Spleen (tissue), 7 donors: ENCODE measurements around the gene PANX2.
A peak's percentile ranks its signal among the peaks of the same experiment; 100 is the strongest.

Experiments
- POLR2A ChIP-seq, 3 donors: fragments of 450-650 bp; IDR thresholded peaks; one replicate each; pipeline ENCODE4 v1.5.1; 2017; ENCODE audit warnings: antibody characterized with exemption in 3 of 3, mild to moderate bottlenecking in 1 of 3
- POLR2AphosphoS5 ChIP-seq, 3 donors: sonication (generic); formaldehyde crosslinking; IDR thresholded peaks; one replicate each; pipeline ENCODE4 v1.5.1; 2017; ENCODE audit warnings: antibody characterized with exemption in 3 of 3
- TF ChIP-seq, protein P1 (sequence below), 11 experiments: fragments of 200-600 bp in 7 of 11; fragments of 450-650 bp in 4 of 11; sonication (generic) in 4 of 11; IDR thresholded peaks in 8 of 11; conservative IDR thresholded peaks in 3 of 11; 1 replicate in 7 of 11; 2 replicates in 4 of 11; pipeline versions ENCODE4 v1.4.0 to v1.8.0; 2016 to 2021; ENCODE audit warnings: antibody characterized with exemption in 11 of 11, inconsistent platforms in 4 of 11, mild to moderate bottlenecking in 1 of 11
- donor health status: DM: no; HTN: no; CAD: no; lungs with moderate emphysema.
- donor health status: DM: no; HTN: no; CAD: no.
- donor health status: DM: no; HTN: no; CAD: no.

DNA sequence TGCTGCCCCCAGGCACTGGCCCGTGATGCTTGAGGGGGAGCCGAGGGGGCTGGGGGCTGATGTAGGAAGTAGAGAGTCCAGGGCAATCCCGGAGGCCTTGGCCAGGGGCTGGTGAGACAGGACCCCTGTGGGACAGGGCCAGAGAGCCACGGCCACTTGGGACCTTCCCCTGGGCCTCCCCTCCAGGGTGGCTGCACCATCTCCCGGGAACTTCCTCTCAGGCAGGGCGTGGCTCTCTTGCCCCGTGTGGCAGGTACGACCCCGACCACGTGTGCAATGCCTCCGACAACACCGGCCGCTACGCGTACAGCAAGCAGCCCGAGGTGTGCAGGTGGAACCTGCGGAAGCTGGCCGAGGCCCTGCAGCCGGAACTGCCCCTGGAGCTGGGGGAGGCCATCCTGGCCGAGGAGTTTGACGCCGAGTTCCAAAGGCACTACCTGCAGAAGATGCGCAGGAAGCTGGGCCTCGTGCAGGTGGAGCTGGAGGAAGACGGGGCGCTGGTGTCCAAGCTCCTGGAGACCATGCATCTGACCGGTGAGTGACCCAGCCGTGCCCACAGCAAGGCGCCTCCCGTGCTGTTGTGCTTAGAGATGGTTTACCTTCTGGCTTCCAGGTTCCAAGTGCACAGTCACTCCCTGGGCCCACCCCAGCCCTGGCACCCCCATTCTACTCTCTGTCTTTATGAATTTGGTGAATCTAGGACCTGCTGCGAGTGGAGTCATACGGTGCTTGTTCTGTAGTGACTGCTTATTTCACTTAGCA, 40.0 kb downstream of the PANX2 start:
- TF ChIP-seq POLR2A (IDR thresholded peaks at IDR 0.05) (no peak), POLR2AphosphoS5 (IDR thresholded peaks at IDR 0.05) (peak in 2 of 3 donors; percentile 14 to 39)
- TF ChIP-seq, protein P1, sequence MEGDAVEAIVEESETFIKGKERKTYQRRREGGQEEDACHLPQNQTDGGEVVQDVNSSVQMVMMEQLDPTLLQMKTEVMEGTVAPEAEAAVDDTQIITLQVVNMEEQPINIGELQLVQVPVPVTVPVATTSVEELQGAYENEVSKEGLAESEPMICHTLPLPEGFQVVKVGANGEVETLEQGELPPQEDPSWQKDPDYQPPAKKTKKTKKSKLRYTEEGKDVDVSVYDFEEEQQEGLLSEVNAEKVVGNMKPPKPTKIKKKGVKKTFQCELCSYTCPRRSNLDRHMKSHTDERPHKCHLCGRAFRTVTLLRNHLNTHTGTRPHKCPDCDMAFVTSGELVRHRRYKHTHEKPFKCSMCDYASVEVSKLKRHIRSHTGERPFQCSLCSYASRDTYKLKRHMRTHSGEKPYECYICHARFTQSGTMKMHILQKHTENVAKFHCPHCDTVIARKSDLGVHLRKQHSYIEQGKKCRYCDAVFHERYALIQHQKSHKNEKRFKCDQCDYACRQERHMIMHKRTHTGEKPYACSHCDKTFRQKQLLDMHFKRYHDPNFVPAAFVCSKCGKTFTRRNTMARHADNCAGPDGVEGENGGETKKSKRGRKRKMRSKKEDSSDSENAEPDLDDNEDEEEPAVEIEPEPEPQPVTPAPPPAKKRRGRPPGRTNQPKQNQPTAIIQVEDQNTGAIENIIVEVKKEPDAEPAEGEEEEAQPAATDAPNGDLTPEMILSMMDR (IDR thresholded peaks at IDR 0.05 in 8 of 11, conservative IDR thresholded peaks at IDR 0.05 in 3 of 11) = no peak
